C4-2B (cell line): ENCODE results near the gene IGSF10.

ENCODE experiments used
- H3K27ac ChIP-seq: fragments of 450-650 bp; 2 replicates; pipeline ENCODE4 v1.5.1; 2017
- CTCF ChIP-seq: fragments of 450-650 bp; conservative IDR thresholded peaks from 2 replicates; pipeline ENCODE4 v1.5.1; 2017; ENCODE audit warnings: mild to moderate bottlenecking
- ZFX ChIP-seq: fragments of 450-650 bp; IDR thresholded peaks from 2 replicates; pipeline ENCODE4 v1.6.1; 2017

Gene IGSF10

GRCh38 chr3:151476344-151477018, 15.6 kb upstream of the IGSF10 start:
- H3K27ac ChIP-seq, result no peak overlapping the region
- TF ChIP-seq CTCF, result no peak
- no peak for TF ChIP-seq ZFX

GRCh38 chr3:151468284-151468917, 7.5 kb upstream of the IGSF10 start:
- TF ChIP-seq CTCF, result peak; percentile 99
- no peak for TF ChIP-seq ZFX
- no peak overlapping the region for H3K27ac ChIP-seq

- TF ChIP-seq ZFX (no peak), CTCF (no peak)
- H3K27ac ChIP-seq, result no peak overlapping the region
Measured at GRCh38 chr3:151467069-151467468, 6.2 kb upstream of the IGSF10 start.

GRCh38 chr3:151462991-151463390, 2.1 kb upstream of the IGSF10 start:
- TF ChIP-seq CTCF (no peak), ZFX (no peak)
- no peak overlapping the region for H3K27ac ChIP-seq

GRCh38 chr3:151462278-151462780, 1.5 kb upstream of the IGSF10 start:
- no peak overlapping the region for H3K27ac ChIP-seq
- TF ChIP-seq CTCF (no peak), ZFX (no peak)

GRCh38 chr3:151460228-151460627, 633 bp downstream of the IGSF10 start:
- H3K27ac ChIP-seq, result no peak overlapping the region
- TF ChIP-seq CTCF, result no peak
- no peak for TF ChIP-seq ZFX

- H3K27ac ChIP-seq, result no peak overlapping the region
- TF ChIP-seq ZFX (no peak), CTCF (no peak)
Measured at GRCh38 chr3:151459358-151459757, 1.5 kb downstream of the IGSF10 start.
